GM19099 (cell line): ENCODE data around the gene RBPJ.

Experiments
- POLR2A ChIP-seq: IDR thresholded peaks from 3 replicates; pipeline ENCODE4 v1.6.1; 2011; ENCODE audit warnings: low read depth; ENCODE audit not compliant: insufficient read length; ENCODE audit errors: extremely low read depth

The RBPJ gene

GRCh38 chr4:26410385-26411293 is 89.8 kb downstream of the RBPJ start:
- TF ChIP-seq POLR2A = no peak

GRCh38 chr4:26412381-26413372 is 91.9 kb downstream of the RBPJ start:
- TF ChIP-seq POLR2A = no peak

- no peak for TF ChIP-seq POLR2A
These were observed 92.8 kb downstream of the RBPJ start for GRCh38 chr4:26413582-26413981.

GRCh38 chr4:26418107-26418506 is 97.3 kb downstream of the RBPJ start:
- no peak for TF ChIP-seq POLR2A

- no peak for TF ChIP-seq POLR2A
These were observed 98.0 kb downstream of the RBPJ start for GRCh38 chr4:26418850-26419249.

GRCh38 chr4:26420438-26420837 is 99.6 kb downstream of the RBPJ start:
- no peak for TF ChIP-seq POLR2A

- no peak for TF ChIP-seq POLR2A
These were observed 100.1 kb downstream of the RBPJ start for GRCh38 chr4:26420913-26421312.

GRCh38 chr4:26424153-26424552 is 103.3 kb downstream of the RBPJ start:
- no peak for TF ChIP-seq POLR2A

GRCh38 chr4:26424838-26425237 is 104.0 kb downstream of the RBPJ start:
- TF ChIP-seq POLR2A = no peak

GRCh38 chr4:26425953-26426352 is 105.1 kb downstream of the RBPJ start:
- no peak for TF ChIP-seq POLR2A

- no peak for TF ChIP-seq POLR2A
These were observed 106.1 kb downstream of the RBPJ start for GRCh38 chr4:26426892-26427291.

GRCh38 chr4:26429910-26430309 is 109.1 kb downstream of the RBPJ start:
- no peak for TF ChIP-seq POLR2A

GRCh38 chr4:26431461-26432180 is 110.8 kb downstream of the RBPJ start:
- TF ChIP-seq POLR2A = no peak

GRCh38 chr4:26432419-26432818 is 111.6 kb downstream of the RBPJ start:
- no peak for TF ChIP-seq POLR2A

GRCh38 chr4:26433556-26433955 is 112.7 kb downstream of the RBPJ start:
- no peak for TF ChIP-seq POLR2A

- no peak for TF ChIP-seq POLR2A
These were observed 113.3 kb downstream of the RBPJ start for GRCh38 chr4:26434030-26434639.
